ENCODE data around the gene SSX2IP.

GRCh38 chr1:84669831-84670230 is 20.4 kb downstream of the SSX2IP start:
- TF ChIP-seq CTCF (IDR thresholded peaks at IDR 0.05; ENCODE audit: low read depth, low read length, missing input control) (no peak), SP1 (IDR thresholded peaks at IDR 0.05) (no peak), GABPA (IDR thresholded peaks at IDR 0.05 in 1 of 2, conservative IDR thresholded peaks at IDR 0.05 in 1 of 2) (no peak), MAX (IDR thresholded peaks at IDR 0.05) (no peak), EGR1 (IDR thresholded peaks at IDR 0.05; ENCODE audit: low read depth in 2 of 2) (no peak), RAD21 (IDR thresholded peaks at IDR 0.05) (no peak), FOXA2 (IDR thresholded peaks at IDR 0.05) (no peak), TAF1 (conservative IDR thresholded peaks at IDR 0.05) (no peak), REST (IDR thresholded peaks at IDR 0.05) (no peak), ATF3 (IDR thresholded peaks at IDR 0.05) (no peak), ZBTB33 (IDR thresholded peaks at IDR 0.05) (no peak), NR2F2 (IDR thresholded peaks at IDR 0.05) (no peak), YY1 (IDR thresholded peaks at IDR 0.05) (no peak), JUND (IDR thresholded peaks at IDR 0.05) (no peak)

Data from liver (tissue), 3 donors.